H9 (cell line): Measurements from ENCODE around the gene GPR83. TPM values are rescaled to one million over a fixed set of nuclear protein-coding genes. Genes with fewer than 3 reads are reported as not detected.

Experiments used
- DNase-seq: peaks from one replicate; pipeline ENCODE4 v3.0.0-alpha.2; 2017
- H2AFZ ChIP-seq: one replicate; pipeline ENCODE4 v1.6.1; 2013; ENCODE audit warnings: mild to moderate bottlenecking, low read length, control low read depth, moderate library complexity
- H2AK5ac ChIP-seq: 2 replicates; pipeline ENCODE4 v1.6.1; 2013; ENCODE audit warnings: low read length, control low read depth, mixed read lengths; ENCODE audit not compliant: insufficient read length
- H2BK120ac ChIP-seq: one replicate; pipeline ENCODE4 v1.6.1; 2013; ENCODE audit warnings: low read depth, mild to moderate bottlenecking, low read length, control low read depth, inconsistent platforms; ENCODE audit not compliant: poor library complexity, severe bottlenecking
- H2BK12ac ChIP-seq: 2 replicates; pipeline ENCODE4 v1.6.1; 2013; ENCODE audit warnings: low read length, control low read depth, mixed read lengths, low read depth; ENCODE audit not compliant: insufficient read length
- H2BK15ac ChIP-seq: 2 replicates; pipeline ENCODE4 v1.6.1; 2013; ENCODE audit warnings: low read depth, low read length, control low read depth
- H2BK20ac ChIP-seq: one replicate; pipeline ENCODE4 v1.6.1; 2013; ENCODE audit warnings: low read depth, mild to moderate bottlenecking, low read length, control low read depth, inconsistent platforms; ENCODE audit not compliant: poor library complexity, severe bottlenecking
- H2BK5ac ChIP-seq: 2 replicates; pipeline ENCODE4 v1.6.1; 2013; ENCODE audit warnings: low read length, control low read depth, mixed read lengths; ENCODE audit not compliant: insufficient read length
- H3K14ac ChIP-seq: 2 replicates; pipeline ENCODE4 v1.6.1; 2013; ENCODE audit warnings: low read length, control low read depth; ENCODE audit not compliant: insufficient read depth
- H3K18ac ChIP-seq: 2 replicates; pipeline ENCODE4 v1.6.1; 2013; ENCODE audit warnings: low read depth, mild to moderate bottlenecking, mixed read lengths, low read length, control low read depth; ENCODE audit not compliant: insufficient read length
- H3K23ac ChIP-seq: 2 replicates; pipeline ENCODE4 v1.6.1; 2013; ENCODE audit warnings: low read length, control low read depth, mixed read lengths, low read depth; ENCODE audit not compliant: insufficient read length
- H3K23me2 ChIP-seq: 2 replicates; pipeline ENCODE4 v1.6.1; 2013; ENCODE audit warnings: low read depth, mild to moderate bottlenecking, mixed read lengths, low read length, control low read depth; ENCODE audit not compliant: insufficient read length, poor library complexity, severe bottlenecking
- H3K27ac ChIP-seq: 2 replicates; pipeline ENCODE4 v1.5.1; 2013; ENCODE audit warnings: low read length, control low read depth, mixed read lengths, low read depth; ENCODE audit not compliant: insufficient read length
- H3K27me3 ChIP-seq: 2 replicates; pipeline ENCODE4 v1.6.1; 2013; ENCODE audit warnings: low read length, control low read depth, inconsistent platforms; ENCODE audit not compliant: insufficient read depth
- H3K4ac ChIP-seq: 2 replicates; pipeline ENCODE4 v1.6.1; 2013; ENCODE audit warnings: low read depth, mild to moderate bottlenecking, control low read depth, inconsistent platforms, low read length, moderate library complexity
- H3K4me1 ChIP-seq: 2 replicates; pipeline ENCODE4 v1.6.1; 2013; ENCODE audit warnings: low read length, control low read depth, inconsistent platforms; ENCODE audit not compliant: insufficient read depth
- H3K4me2 ChIP-seq: 2 replicates; pipeline ENCODE4 v1.6.1; 2013; ENCODE audit warnings: low read length, control low read depth, mixed read lengths; ENCODE audit not compliant: insufficient read length, insufficient read depth
- H3K56ac ChIP-seq: 2 replicates; pipeline ENCODE4 v1.6.1; 2013; ENCODE audit warnings: low read depth, mild to moderate bottlenecking, mixed read lengths, low read length, control low read depth; ENCODE audit not compliant: insufficient read length
- H3K79me1 ChIP-seq: 2 replicates; pipeline ENCODE4 v1.6.1; 2013; ENCODE audit warnings: low read depth, mild to moderate bottlenecking, moderate library complexity, low read length, control low read depth, inconsistent platforms; ENCODE audit not compliant: insufficient read depth, poor library complexity, severe bottlenecking
- H3K79me2 ChIP-seq: 2 replicates; pipeline ENCODE4 v1.6.1; 2013; ENCODE audit warnings: low read length, control low read depth, inconsistent platforms; ENCODE audit not compliant: insufficient read depth
- H3K9ac ChIP-seq: 2 replicates; pipeline ENCODE4 v1.6.1; 2013; ENCODE audit warnings: low read length, control low read depth, mixed read lengths; ENCODE audit not compliant: insufficient read length; ENCODE audit errors: extremely low read depth
- H3K9me3 ChIP-seq: one replicate; pipeline ENCODE4 v1.6.1; 2013; ENCODE audit warnings: low read depth, low read length, inconsistent platforms; ENCODE audit not compliant: control insufficient read depth
- H3T11ph ChIP-seq: one replicate; pipeline ENCODE4 v1.6.1; 2013; ENCODE audit warnings: mild to moderate bottlenecking, low read length, control low read depth, inconsistent platforms
- H4K20me1 ChIP-seq: one replicate; pipeline ENCODE4 v1.6.1; 2013; ENCODE audit not compliant: control insufficient read depth, insufficient read length, insufficient read depth
- H4K5ac ChIP-seq: 2 replicates; pipeline ENCODE4 v1.6.1; 2013; ENCODE audit warnings: low read depth, mild to moderate bottlenecking, mixed read lengths, low read length, control low read depth; ENCODE audit not compliant: insufficient read length
- H4K8ac ChIP-seq: replicated peaks from 2 replicates; pipeline ENCODE4 v1.6.1; 2013; ENCODE audit warnings: low read length, control low read depth, mixed read lengths, low read depth; ENCODE audit not compliant: insufficient read length
- H4K91ac ChIP-seq: 2 replicates; pipeline ENCODE4 v1.6.1; 2013; ENCODE audit warnings: low read depth, mild to moderate bottlenecking, moderate library complexity, mixed read lengths, low read length, control low read depth; ENCODE audit not compliant: insufficient read length
- H3K27ac Mint-ChIP-seq, 3 experiments: 2 replicates in 2 of 3; 3 replicates in 1 of 3; pipeline ENCODE4 v1.8.0; 2020 to 2021; ENCODE audit warnings: mixed read lengths in 3 of 3, mild to moderate bottlenecking in 1 of 3, moderate library complexity in 1 of 3
- H3K27me3 Mint-ChIP-seq: 2 replicates; pipeline ENCODE4 v1.8.0; 2021; ENCODE audit warnings: low read depth, mild to moderate bottlenecking, moderate library complexity, mixed read lengths
- H3K36me3 Mint-ChIP-seq, 3 experiments: 2 replicates in 2 of 3; 3 replicates in 1 of 3; pipeline ENCODE4 v1.8.0; 2020 to 2021; ENCODE audit warnings: low read depth in 3 of 3, mixed read lengths in 3 of 3; ENCODE audit not compliant: insufficient read depth in 1 of 3
- H3K4me1 Mint-ChIP-seq, 2 experiments: 2 replicates each; pipeline ENCODE4 v1.8.0; 2020; ENCODE audit warnings: mixed read lengths in 2 of 2
- H3K4me3 Mint-ChIP-seq, 2 experiments: 2 replicates in 1 of 2; 3 replicates in 1 of 2; pipeline ENCODE4 v1.8.0; 2020 to 2021; ENCODE audit warnings: mild to moderate bottlenecking in 2 of 2, mixed read lengths in 2 of 2, moderate library complexity in 1 of 2
- H3K9me3 Mint-ChIP-seq, 2 experiments: 2 replicates in 1 of 2; 3 replicates in 1 of 2; pipeline ENCODE4 v1.8.0; 2020; ENCODE audit warnings: mild to moderate bottlenecking in 2 of 2, mixed read lengths in 2 of 2, moderate library complexity in 1 of 2
- CTCF ChIP-seq: fragments of 200-600 bp; sonication (generic); conservative IDR thresholded peaks from 3 replicates; pipeline ENCODE4 v1.8.0; 2021; ENCODE audit warnings: antibody characterized with exemption, mild to moderate bottlenecking
- WGBS: extraction: QIAGEN DNeasy Blood & Tissue Kit; methylation state at CpG from one replicate; pipeline ENCODE4 v1.1.7; 2013; ENCODE audit warnings: missing lambda C conversion rate, low lambda C conversion rate, mixed read lengths; ENCODE audit not compliant: insufficient read length; ENCODE audit errors: extremely low coverage; 5-methylcytosine and 5-hydroxymethylcytosine counted together
- total RNA-seq: library from RNA; stranded (reverse); gene quantifications from 2 replicates; pipeline ENCODE4 v1.2.1, GENCODE V29; 2021

Gene GPR83
- total RNA-seq, 1 experiment from 2014 or later, result not detected

- H2AK5ac ChIP-seq, result no peak overlapping the region
- no peak overlapping the region for H3K27ac ChIP-seq
- H2BK20ac ChIP-seq, result no peak overlapping the region
- H4K5ac ChIP-seq, result no peak overlapping the region
- H3K4ac ChIP-seq, result no peak overlapping the region
- H3K9ac ChIP-seq, result no peak overlapping the region
- no peak overlapping the region for H2BK15ac ChIP-seq
- H3K27me3 ChIP-seq, result no peaks in the 10 kb centered on the region
- no peaks in the 10 kb centered on the region for H3K79me1 ChIP-seq
- TF ChIP-seq CTCF, result no peak
- H3K4me1 Mint-ChIP-seq, result peaks cover 0 to 3% of the 10 kb centered on the region in 2 experiments; a peak in 1 of 4 replicates
- no peak overlapping the region for H3K27ac Mint-ChIP-seq
- no peaks in the 10 kb centered on the region for H3K9me3 Mint-ChIP-seq
- no CpG with 5 or more reads among the region's 1 CpG for WGBS
- no peak overlapping the region for H3K56ac ChIP-seq
- H3T11ph ChIP-seq, result no peak overlapping the region
- H2BK5ac ChIP-seq, result no peak overlapping the region
- H3K36me3 Mint-ChIP-seq, result peaks cover 4 to 46% (median 22%) of the 10 kb centered on the region in 3 experiments; a peak in 5 of 7 replicates
- H3K79me2 ChIP-seq, result no peaks in the 10 kb centered on the region
- H3K4me3 Mint-ChIP-seq, result no peak overlapping the region
- H2BK120ac ChIP-seq, result no peak overlapping the region
- no peak overlapping the region for H2AFZ ChIP-seq
- no peaks in the 10 kb centered on the region for H3K9me3 ChIP-seq
- no peak overlapping the region for H3K4me2 ChIP-seq
- no peak overlapping the region for H4K8ac ChIP-seq
- H2BK12ac ChIP-seq, result no peak overlapping the region
- no peaks in the 10 kb centered on the region for H4K20me1 ChIP-seq
- no peaks in the 10 kb centered on the region for H3K27me3 Mint-ChIP-seq
- no peak for DNase-seq
- no peaks in the 10 kb centered on the region; the same call in 1 of the 2 replicates for H3K4me1 ChIP-seq
- H4K91ac ChIP-seq, result no peak overlapping the region
- no peak overlapping the region for H3K23ac ChIP-seq
- H3K14ac ChIP-seq, result no peak overlapping the region
- H3K18ac ChIP-seq, result no peak overlapping the region
- H3K23me2 ChIP-seq, result no peaks in the 10 kb centered on the region
Measured at GRCh38 chr11:94445641-94446040, 44.4 kb upstream of the GPR83 start.
